ES-I3 (cell line): ENCODE results near the gene CTBP1.

Experiments used
- H3K36me3 ChIP-seq: 2 replicates; pipeline ENCODE4 v1.6.1; 2013; ENCODE audit warnings: mild to moderate bottlenecking, low read length, control low read depth, moderate library complexity; ENCODE audit not compliant: insufficient read depth
- H3K4me1 ChIP-seq: 2 replicates; pipeline ENCODE4 v1.6.1; 2013; ENCODE audit warnings: mild to moderate bottlenecking, control low read depth, low read length; ENCODE audit not compliant: insufficient read depth
- H3K9ac ChIP-seq: 2 replicates; pipeline ENCODE4 v1.6.1; 2013; ENCODE audit warnings: low read depth, mild to moderate bottlenecking, low read length, moderate library complexity
- H3K9me3 ChIP-seq: 2 replicates; pipeline ENCODE4 v1.6.1; 2013; ENCODE audit warnings: mild to moderate bottlenecking, low read length, moderate library complexity; ENCODE audit not compliant: control insufficient read depth, insufficient read depth

CTBP1 gene

GRCh38 chr4:1250527-1250812 is 1.5 kb upstream of the CTBP1 start:
- Histone ChIP-seq H3K36me3 (peaks cover 15% of the 10 kb centered on the region), H3K9ac (no peak overlapping the region), H3K4me1 (peaks cover 4% of the 10 kb centered on the region; the same call in 1 of the 2 replicates), H3K9me3 (peaks cover 17% of the 10 kb centered on the region)

GRCh38 chr4:1249731-1250526 is 999 bp upstream of the CTBP1 start:
- peaks cover 15% of the 10 kb centered on the region for H3K36me3 ChIP-seq
- peaks cover 13% of the 10 kb centered on the region for H3K9me3 ChIP-seq
- peak overlapping the region; percentile 75 for H3K9ac ChIP-seq
- peaks cover 4% of the 10 kb centered on the region; the same call in 1 of the 2 replicates for H3K4me1 ChIP-seq

- peaks cover 4% of the 10 kb centered on the region; the same call in 1 of the 2 replicates for H3K4me1 ChIP-seq
- H3K9ac ChIP-seq: peak overlapping the region; percentile 75
- peaks cover 15% of the 10 kb centered on the region for H3K36me3 ChIP-seq
- peaks cover 12% of the 10 kb centered on the region for H3K9me3 ChIP-seq
Observed at GRCh38 chr4:1249148-1249730, 309 bp upstream of the CTBP1 start.

- H3K9ac ChIP-seq: peak overlapping the region; percentile 80
- H3K36me3 ChIP-seq: peaks cover 14% of the 10 kb centered on the region
- H3K9me3 ChIP-seq: peaks cover 7% of the 10 kb centered on the region; the same call in 1 of the 2 replicates
- peaks cover 4% of the 10 kb centered on the region; the same call in 1 of the 2 replicates for H3K4me1 ChIP-seq
Observed at GRCh38 chr4:1247864-1248244, 1.1 kb downstream of the CTBP1 start.

GRCh38 chr4:1246901-1247863 is 1.7 kb downstream of the CTBP1 start:
- Histone ChIP-seq H3K9ac (peak overlapping the region; percentile 80), H3K36me3 (peaks cover 14% of the 10 kb centered on the region), H3K9me3 (peaks cover 5% of the 10 kb centered on the region; the same call in 1 of the 2 replicates), H3K4me1 (peaks cover 4% of the 10 kb centered on the region; the same call in 1 of the 2 replicates)

- Histone ChIP-seq H3K9me3 (no peaks in the 10 kb centered on the region), H3K4me1 (peaks cover 4% of the 10 kb centered on the region; the same call in 1 of the 2 replicates), H3K36me3 (peaks cover 6% of the 10 kb centered on the region), H3K9ac (no peak overlapping the region)
Observed at GRCh38 chr4:1246111-1246881, 2.6 kb downstream of the CTBP1 start.

GRCh38 chr4:1245481-1246051 is 3.4 kb downstream of the CTBP1 start:
- Histone ChIP-seq H3K9me3 (no peaks in the 10 kb centered on the region), H3K4me1 (peaks cover 4% of the 10 kb centered on the region; the same call in 1 of the 2 replicates), H3K36me3 (peaks cover 9% of the 10 kb centered on the region), H3K9ac (no peak overlapping the region)

- Histone ChIP-seq H3K9me3 (no peaks in the 10 kb centered on the region), H3K4me1 (peaks cover 4% of the 10 kb centered on the region; the same call in 1 of the 2 replicates), H3K9ac (no peak overlapping the region), H3K36me3 (peaks cover 9% of the 10 kb centered on the region)
Observed at GRCh38 chr4:1244978-1245471, 3.9 kb downstream of the CTBP1 start.

GRCh38 chr4:1244081-1244977 is 4.6 kb downstream of the CTBP1 start:
- H3K9me3 ChIP-seq: no peaks in the 10 kb centered on the region
- peaks cover 4% of the 10 kb centered on the region; the same call in 1 of the 2 replicates for H3K4me1 ChIP-seq
- peaks cover 9% of the 10 kb centered on the region for H3K36me3 ChIP-seq
- H3K9ac ChIP-seq: no peak overlapping the region

GRCh38 chr4:1243451-1244080 is 5.4 kb downstream of the CTBP1 start:
- peaks cover 4% of the 10 kb centered on the region; the same call in 1 of the 2 replicates for H3K4me1 ChIP-seq
- H3K36me3 ChIP-seq: peaks cover 9% of the 10 kb centered on the region
- H3K9me3 ChIP-seq: no peaks in the 10 kb centered on the region
- H3K9ac ChIP-seq: no peak overlapping the region

GRCh38 chr4:1242506-1243450 is 6.2 kb downstream of the CTBP1 start:
- peaks cover 4% of the 10 kb centered on the region; the same call in 1 of the 2 replicates for H3K4me1 ChIP-seq
- peaks cover 9% of the 10 kb centered on the region for H3K36me3 ChIP-seq
- no peaks in the 10 kb centered on the region for H3K9me3 ChIP-seq
- H3K9ac ChIP-seq: no peak overlapping the region
